Tibial nerve (tissue), 4 donors: ENCODE data around the gene GGNBP2.

Experiments
- EP300 ChIP-seq, 2 donors: sonication (generic); formaldehyde crosslinking; IDR thresholded peaks; one replicate each; pipeline ENCODE4 v1.6.1; 2017; ENCODE audit warnings: antibody characterized with exemption in 2 of 2, mild to moderate bottlenecking in 1 of 2
- TF ChIP-seq, protein P1 (sequence below), 5 experiments: fragments of 200-600 bp in 3 of 5; fragments of 450-650 bp in 2 of 5; sonication (generic) in 3 of 5; IDR thresholded peaks; one replicate each; pipeline ENCODE4 v1.5.1; 2016 to 2019; ENCODE audit warnings: antibody characterized with exemption in 5 of 5, mild to moderate bottlenecking in 3 of 5, moderate library complexity in 2 of 5

DNA sequence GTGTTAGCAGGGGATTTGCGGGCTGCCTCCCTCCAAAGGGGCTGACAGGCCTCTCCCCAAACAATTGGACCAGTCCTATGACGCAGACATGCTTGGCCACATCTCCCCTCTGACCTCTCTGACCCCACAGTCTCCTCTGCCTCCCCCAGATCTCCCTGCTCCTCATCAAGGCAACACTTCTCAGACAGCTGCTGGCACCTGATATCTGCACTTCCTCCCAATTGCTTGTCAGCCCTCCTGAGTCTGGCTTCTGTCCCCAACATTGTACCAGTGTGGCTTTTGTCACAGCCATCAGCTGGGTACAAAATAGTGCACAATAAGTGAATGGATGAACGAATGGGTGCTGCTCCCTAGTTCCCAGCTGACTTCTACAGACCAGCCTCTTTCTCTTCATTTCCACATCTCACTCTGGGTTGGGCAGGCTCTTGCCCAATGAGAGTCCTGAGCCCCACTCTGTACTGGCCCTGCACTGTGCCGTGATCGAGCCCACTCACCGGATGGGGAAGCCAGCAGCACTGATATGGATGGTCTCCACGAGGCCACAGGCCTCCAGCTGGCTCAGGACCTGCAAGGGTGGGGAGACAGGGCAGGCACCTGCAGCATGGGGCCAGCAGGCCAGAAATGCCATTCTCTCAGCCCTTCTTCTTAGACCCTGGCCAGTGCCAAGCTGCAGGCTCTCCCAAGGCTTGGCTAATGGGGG, 41.1 kb upstream of the GGNBP2 start:
- no peak for TF ChIP-seq EP300 (IDR thresholded peaks at IDR 0.05)
- TF ChIP-seq, protein P1, sequence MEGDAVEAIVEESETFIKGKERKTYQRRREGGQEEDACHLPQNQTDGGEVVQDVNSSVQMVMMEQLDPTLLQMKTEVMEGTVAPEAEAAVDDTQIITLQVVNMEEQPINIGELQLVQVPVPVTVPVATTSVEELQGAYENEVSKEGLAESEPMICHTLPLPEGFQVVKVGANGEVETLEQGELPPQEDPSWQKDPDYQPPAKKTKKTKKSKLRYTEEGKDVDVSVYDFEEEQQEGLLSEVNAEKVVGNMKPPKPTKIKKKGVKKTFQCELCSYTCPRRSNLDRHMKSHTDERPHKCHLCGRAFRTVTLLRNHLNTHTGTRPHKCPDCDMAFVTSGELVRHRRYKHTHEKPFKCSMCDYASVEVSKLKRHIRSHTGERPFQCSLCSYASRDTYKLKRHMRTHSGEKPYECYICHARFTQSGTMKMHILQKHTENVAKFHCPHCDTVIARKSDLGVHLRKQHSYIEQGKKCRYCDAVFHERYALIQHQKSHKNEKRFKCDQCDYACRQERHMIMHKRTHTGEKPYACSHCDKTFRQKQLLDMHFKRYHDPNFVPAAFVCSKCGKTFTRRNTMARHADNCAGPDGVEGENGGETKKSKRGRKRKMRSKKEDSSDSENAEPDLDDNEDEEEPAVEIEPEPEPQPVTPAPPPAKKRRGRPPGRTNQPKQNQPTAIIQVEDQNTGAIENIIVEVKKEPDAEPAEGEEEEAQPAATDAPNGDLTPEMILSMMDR (IDR thresholded peaks at IDR 0.05) = no peak
